Upper lobe of left lung (tissue), 6 donors: Measurements from ENCODE around the gene ANXA7. TPM values are rescaled to one million over a fixed set of nuclear protein-coding genes. Genes with fewer than 3 reads are reported as not detected.

Source experiments
- ATAC-seq, 2 donors: fragments of 200-7000 bp; cut with Tn5 transposase; one replicate each; pipeline ENCODE4 v1.9.1; 2022; ENCODE audit warnings: mild to moderate bottlenecking in 2 of 2, moderate library complexity in 2 of 2; ENCODE audit not compliant: low FRiP score in 2 of 2
- DNase-seq, 2 donors: peaks; one replicate each; pipeline ENCODE4 v3.0.0-alpha.2; 2019 to 2020
- H3K27ac ChIP-seq, 4 donors: fragments of 200-600 bp; sonication (generic); one replicate each; pipeline ENCODE4 v1.5.1; 2016 to 2019
- H3K27me3 ChIP-seq, 4 donors: fragments of 200-600 bp; sonication (generic); one replicate each; pipeline ENCODE4 v1.5.1; 2017 to 2019
- H3K36me3 ChIP-seq, 4 donors: fragments of 200-600 bp; sonication (generic); one replicate each; pipeline ENCODE4 v1.5.1; 2016 to 2019
- H3K4me1 ChIP-seq, 4 donors: fragments of 200-600 bp; sonication (generic); one replicate each; pipeline ENCODE4 v1.5.1; 2018 to 2019
- H3K4me3 ChIP-seq, 4 donors: fragments of 200-600 bp; sonication (generic); one replicate each; pipeline ENCODE4 v1.5.1; 2017 to 2019; ENCODE audit warnings: mild to moderate bottlenecking in 2 of 4, moderate library complexity in 1 of 4
- H3K9me3 ChIP-seq, 4 donors: fragments of 200-600 bp; sonication (generic); one replicate each; pipeline ENCODE4 v1.5.1; 2018 to 2019
- EP300 ChIP-seq, 4 donors: sonication (generic); formaldehyde crosslinking; IDR thresholded peaks; one replicate each; pipeline ENCODE4 v1.5.1; 2017; ENCODE audit warnings: antibody characterized with exemption in 4 of 4, control low read depth in 2 of 4
- POLR2A ChIP-seq, 4 donors: fragments of 450-650 bp; IDR thresholded peaks; one replicate each; pipeline ENCODE4 v1.5.1; 2016 to 2017; ENCODE audit warnings: antibody characterized with exemption in 4 of 4, mild to moderate bottlenecking in 2 of 4
- POLR2AphosphoS5 ChIP-seq, 2 donors: sonication (generic); formaldehyde crosslinking; IDR thresholded peaks; one replicate each; pipeline ENCODE4 v1.5.1; 2017; ENCODE audit warnings: antibody characterized with exemption in 2 of 2
- WGBS, 2 donors: methylation state at CpG; one replicate each; pipeline ENCODE4 v1.1.5; 2017 to 2018; 5-methylcytosine and 5-hydroxymethylcytosine counted together
- total RNA-seq, 6 donors: library from RNA; depleted of rRNA in 4 of 6; stranded (reverse); fragments of >200 nt in 4 of 6; gene quantifications; one replicate each; pipeline versions ENCODE4 v1.1.0 to v1.2.1, GENCODE V29; 2016 to 2021
- TF ChIP-seq, protein P1 (sequence below), 6 experiments: fragments of 450-650 bp in 4 of 6; fragments of 200-600 bp in 2 of 6; sonication (generic) in 2 of 6; IDR thresholded peaks; one replicate each; pipeline ENCODE4 v1.5.1; 2016 to 2019; ENCODE audit warnings: antibody characterized with exemption in 6 of 6
- donor health status: DM: no; HTN: no; CAD: no; lungs with moderate emphysema.
- donor health status: DM: no; HTN: yes; CAD: no; lungs with severe emphysema.

ANXA7 gene
- total RNA-seq, 6 donors from 2014 or later: 40.7 to 115 (median 95.7) TPM

- 96 to 97% methylated on average over 1 of the region's 1 CpG for WGBS, 2 donors
- Histone ChIP-seq H3K27ac (no peak overlapping the region), H3K9me3 (no peaks in the 10 kb centered on the region), H3K4me1 (no peaks in the 10 kb centered on the region), H3K36me3 (peaks cover 3 to 60% (median 13%) of the 10 kb centered on the region in 4 donors), H3K27me3 (no peaks in the 10 kb centered on the region), H3K4me3 (no peak overlapping the region)
- TF ChIP-seq POLR2AphosphoS5 (IDR thresholded peaks at IDR 0.05) (no peak), POLR2A (IDR thresholded peaks at IDR 0.05) (no peak), EP300 (IDR thresholded peaks at IDR 0.05) (no peak)
- TF ChIP-seq, protein P1, sequence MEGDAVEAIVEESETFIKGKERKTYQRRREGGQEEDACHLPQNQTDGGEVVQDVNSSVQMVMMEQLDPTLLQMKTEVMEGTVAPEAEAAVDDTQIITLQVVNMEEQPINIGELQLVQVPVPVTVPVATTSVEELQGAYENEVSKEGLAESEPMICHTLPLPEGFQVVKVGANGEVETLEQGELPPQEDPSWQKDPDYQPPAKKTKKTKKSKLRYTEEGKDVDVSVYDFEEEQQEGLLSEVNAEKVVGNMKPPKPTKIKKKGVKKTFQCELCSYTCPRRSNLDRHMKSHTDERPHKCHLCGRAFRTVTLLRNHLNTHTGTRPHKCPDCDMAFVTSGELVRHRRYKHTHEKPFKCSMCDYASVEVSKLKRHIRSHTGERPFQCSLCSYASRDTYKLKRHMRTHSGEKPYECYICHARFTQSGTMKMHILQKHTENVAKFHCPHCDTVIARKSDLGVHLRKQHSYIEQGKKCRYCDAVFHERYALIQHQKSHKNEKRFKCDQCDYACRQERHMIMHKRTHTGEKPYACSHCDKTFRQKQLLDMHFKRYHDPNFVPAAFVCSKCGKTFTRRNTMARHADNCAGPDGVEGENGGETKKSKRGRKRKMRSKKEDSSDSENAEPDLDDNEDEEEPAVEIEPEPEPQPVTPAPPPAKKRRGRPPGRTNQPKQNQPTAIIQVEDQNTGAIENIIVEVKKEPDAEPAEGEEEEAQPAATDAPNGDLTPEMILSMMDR (IDR thresholded peaks at IDR 0.05): no peak
- no peak for ATAC-seq
- DNase-seq: no peak
Observed at GRCh38 chr10:73439055-73439454, 25.2 kb upstream of the ANXA7 start.

GRCh38 chr10:73433538-73433867 is 19.6 kb upstream of the ANXA7 start, which contains the start of gene MSS51:
TSS of gene MSS51 (minus strand) at chr10:73433561. CDS start at chr10:73428284, 5,277 bp downstream.
- no peaks in the 10 kb centered on the region for H3K9me3 ChIP-seq
- H3K4me3 ChIP-seq: no peak within 1 kb of the TSS
- H3K4me1 ChIP-seq: no peaks in the 10 kb centered on the region
- TF ChIP-seq EP300 (IDR thresholded peaks at IDR 0.05): no peak
- no peak for TF ChIP-seq POLR2A (IDR thresholded peaks at IDR 0.05)
- no peak for TF ChIP-seq POLR2AphosphoS5 (IDR thresholded peaks at IDR 0.05)
- TF ChIP-seq, protein P1 (IDR thresholded peaks at IDR 0.05): no peak
- peaks cover 3 to 26% (median 11%) of the 10 kb centered on the region in 4 donors for H3K36me3 ChIP-seq
- ATAC-seq (no peak), DNase-seq (no peak)
- H3K27ac ChIP-seq: no peak within 1 kb of the TSS
- no peaks in the 10 kb centered on the region for H3K27me3 ChIP-seq

- ATAC-seq: no peak
- TF ChIP-seq EP300 (IDR thresholded peaks at IDR 0.05) (no peak), POLR2AphosphoS5 (IDR thresholded peaks at IDR 0.05) (no peak)
- TF ChIP-seq, protein P1 (IDR thresholded peaks at IDR 0.05): no peak
- no peak for DNase-seq
- Histone ChIP-seq H3K27me3 (no peaks in the 10 kb centered on the region), H3K36me3 (peaks cover 1 to 24% (median 9%) of the 10 kb centered on the region in 4 donors), H3K27ac (no peak overlapping the region), H3K4me3 (no peak overlapping the region), H3K4me1 (no peaks in the 10 kb centered on the region), H3K9me3 (no peaks in the 10 kb centered on the region)
- WGBS, 2 donors: 67 to 79% methylated on average over 2 of the region's 2 CpGs
Observed at GRCh38 chr10:73432646-73433537, 19.0 kb upstream of the ANXA7 start.

- 96% methylated on average over 4 of the region's 4 CpGs for WGBS, 2 donors
- Histone ChIP-seq H3K27me3 (no peaks in the 10 kb centered on the region), H3K9me3 (no peaks in the 10 kb centered on the region), H3K4me1 (no peaks in the 10 kb centered on the region), H3K36me3 (peaks cover 4 to 61% (median 38%) of the 10 kb centered on the region in 4 donors), H3K4me3 (no peak overlapping the region), H3K27ac (no peak overlapping the region)
- no peak for ATAC-seq
- DNase-seq: no peak
- TF ChIP-seq, protein P1 (IDR thresholded peaks at IDR 0.05): no peak
- no peak for TF ChIP-seq POLR2A (IDR thresholded peaks at IDR 0.05)
- no peak for TF ChIP-seq POLR2AphosphoS5 (IDR thresholded peaks at IDR 0.05)
- TF ChIP-seq EP300 (IDR thresholded peaks at IDR 0.05): no peak
Observed at GRCh38 chr10:73426318-73426717, 12.5 kb upstream of the ANXA7 start.
